T47D (cell line): ENCODE data around the gene SMAD6.
"Not testable (repeated sequence)": the region's sequence is repeated elsewhere in the genome, so short reads cannot be mapped to it uniquely, and the experiment has no call there.

Source experiments
- DNase-seq, 2 experiments: peaks; one replicate each; pipeline versions ENCODE4 v3.0.0 to v3.0.0-alpha.2; 2011 to 2012; ENCODE audit warnings: low read depth in 1 of 2, low spot score in 1 of 2
- JUND ChIP-seq: IDR thresholded peaks from 2 replicates; pipeline ENCODE4 v1.6.1; 2012; ENCODE audit warnings: low read depth
- in situ Hi-C: cut with HindIII; loops from 2 replicates; pipeline ENCODE4 v1.10.0; 2016; ENCODE audit warnings: low sequenced_read_pairs, low pct_unique_long_range_greater_than_20kb

SMAD6 gene

GRCh38 chr15:66756295-66756694 is 54.3 kb downstream of the SMAD6 start:
- DNase-seq: no peak
- in situ Hi-C loops: no loop called here
- no peak for TF ChIP-seq JUND

GRCh38 chr15:66757030-66757429 is 55.0 kb downstream of the SMAD6 start:
- in situ Hi-C loops: no loop called here
- no peak for DNase-seq
- no peak for TF ChIP-seq JUND

GRCh38 chr15:66757521-66757920 is 55.5 kb downstream of the SMAD6 start:
- no peak for TF ChIP-seq JUND
- in situ Hi-C loops: no loop called here
- DNase-seq: no peak

GRCh38 chr15:66758217-66758616 is 56.2 kb downstream of the SMAD6 start:
- in situ Hi-C loops: not testable (repeated sequence)

GRCh38 chr15:66758844-66759243 is 56.8 kb downstream of the SMAD6 start:
- no peak for DNase-seq
- TF ChIP-seq JUND: no peak
- in situ Hi-C loops: no loop called here

More at GRCh38 chr15:66758217-66758616, 56.2 kb downstream of the SMAD6 start:
- not testable (repeated sequence) for DNase-seq

GRCh38 chr15:66760097-66760967 is 58.3 kb downstream of the SMAD6 start:
- DNase-seq: no peak
- in situ Hi-C loops: no loop called here
- TF ChIP-seq JUND: no peak

GRCh38 chr15:66760968-66761725 is 59.1 kb downstream of the SMAD6 start:
- no peak for TF ChIP-seq JUND
- no peak for DNase-seq
- in situ Hi-C loops: no loop called here

- DNase-seq: peak in 1 of 2 experiments; percentile 22
- in situ Hi-C loops: no loop called here
- TF ChIP-seq JUND: no peak
Observed at GRCh38 chr15:66761726-66762595, 59.9 kb downstream of the SMAD6 start.

GRCh38 chr15:66763186-66764071 is 61.4 kb downstream of the SMAD6 start:
- in situ Hi-C loops: no loop called here
- peak in 1 of 2 experiments; percentile 41 for DNase-seq

GRCh38 chr15:66764072-66764786 is 62.2 kb downstream of the SMAD6 start:
- in situ Hi-C loops: no loop called here
- no peak for DNase-seq
- TF ChIP-seq JUND: no peak

More at GRCh38 chr15:66763186-66764071, 61.4 kb downstream of the SMAD6 start:
- no peak for TF ChIP-seq JUND
